ENCODE results near the gene ERN2. TPM values are rescaled to one million over a fixed set of nuclear protein-coding genes. Genes with fewer than 3 reads are reported as not detected.
A peak's percentile ranks its signal among the peaks of the same experiment; 100 is the strongest.

Gene ERN2
- total RNA-seq, result 0.60 and 0.97 TPM in 2 replicates
- 0.22 and 0.46 TPM in 2 replicates for polyA plus RNA-seq

DNA sequence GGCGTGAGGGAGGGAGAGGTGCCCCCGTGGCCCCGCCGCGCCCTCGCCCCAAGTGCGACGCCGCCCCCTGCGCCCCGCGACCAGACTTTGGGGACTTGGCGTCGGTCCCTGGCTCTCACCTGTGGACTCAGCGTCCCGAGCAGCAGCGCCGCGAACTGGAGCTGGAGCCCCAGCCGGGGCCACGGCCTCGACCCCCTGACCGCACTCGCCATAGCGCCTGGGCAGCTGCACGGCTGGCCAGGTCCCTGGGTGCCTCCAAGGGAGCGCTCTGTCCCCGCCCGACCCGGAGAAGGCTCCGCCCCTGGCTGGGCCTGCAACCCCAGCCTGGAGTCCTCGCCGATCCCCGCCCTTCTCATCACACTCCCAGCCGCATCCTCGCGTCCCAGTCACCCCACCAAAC is at the start of gene ERN2:
ERN2 (minus strand) TSS at position 247 of the 400 bp plus-strand sequence; CDS start at position 212, 35 bp downstream.
- 9% methylated on average over 30 of the region's 37 CpGs for WGBS (ENCODE audit: low lambda C conversion rate, missing lambda C conversion rate)
- Histone ChIP-seq H3K36me3 (replicated peaks; ENCODE audit: insufficient read depth, low read depth) (no peaks in the 10 kb centered on the region), H2AFZ (no peak within 1 kb of the TSS), H3K27ac (no peak within 1 kb of the TSS), H3K4me3 (no peak within 1 kb of the TSS), H3K79me2 (no peaks in the 10 kb centered on the region), H3K27me3 (peaks cover 36% of the 10 kb centered on the region), H4K20me1 (ENCODE audit: insufficient read depth, poor library complexity, severe bottlenecking) (no peaks in the 10 kb centered on the region), H3K4me2 (peak within 1 kb of the TSS; percentile 44), H3K4me1 (ENCODE audit: insufficient read depth) (no peaks in the 10 kb centered on the region), H3K9me2 (replicated peaks; ENCODE audit: insufficient read depth) (no peaks in the 10 kb centered on the region), H3K9me3 (ENCODE audit: low read depth) (no peaks in the 10 kb centered on the region)
- TF ChIP-seq EZH2 (IDR thresholded peaks at IDR 0.05; ENCODE audit: borderline replicate concordance), result no peak
- no peak for TF ChIP-seq EZH2phosphoT487 (IDR thresholded peaks at IDR 0.05; ENCODE audit: low read depth, severe bottlenecking, unreplicated experiment)
- TF ChIP-seq, protein P1, sequence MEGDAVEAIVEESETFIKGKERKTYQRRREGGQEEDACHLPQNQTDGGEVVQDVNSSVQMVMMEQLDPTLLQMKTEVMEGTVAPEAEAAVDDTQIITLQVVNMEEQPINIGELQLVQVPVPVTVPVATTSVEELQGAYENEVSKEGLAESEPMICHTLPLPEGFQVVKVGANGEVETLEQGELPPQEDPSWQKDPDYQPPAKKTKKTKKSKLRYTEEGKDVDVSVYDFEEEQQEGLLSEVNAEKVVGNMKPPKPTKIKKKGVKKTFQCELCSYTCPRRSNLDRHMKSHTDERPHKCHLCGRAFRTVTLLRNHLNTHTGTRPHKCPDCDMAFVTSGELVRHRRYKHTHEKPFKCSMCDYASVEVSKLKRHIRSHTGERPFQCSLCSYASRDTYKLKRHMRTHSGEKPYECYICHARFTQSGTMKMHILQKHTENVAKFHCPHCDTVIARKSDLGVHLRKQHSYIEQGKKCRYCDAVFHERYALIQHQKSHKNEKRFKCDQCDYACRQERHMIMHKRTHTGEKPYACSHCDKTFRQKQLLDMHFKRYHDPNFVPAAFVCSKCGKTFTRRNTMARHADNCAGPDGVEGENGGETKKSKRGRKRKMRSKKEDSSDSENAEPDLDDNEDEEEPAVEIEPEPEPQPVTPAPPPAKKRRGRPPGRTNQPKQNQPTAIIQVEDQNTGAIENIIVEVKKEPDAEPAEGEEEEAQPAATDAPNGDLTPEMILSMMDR (IDR thresholded peaks at IDR 0.05; ENCODE audit: poor library complexity), result no peak
- DNase-seq (ENCODE audit: low spot score), result no peak

DNA sequence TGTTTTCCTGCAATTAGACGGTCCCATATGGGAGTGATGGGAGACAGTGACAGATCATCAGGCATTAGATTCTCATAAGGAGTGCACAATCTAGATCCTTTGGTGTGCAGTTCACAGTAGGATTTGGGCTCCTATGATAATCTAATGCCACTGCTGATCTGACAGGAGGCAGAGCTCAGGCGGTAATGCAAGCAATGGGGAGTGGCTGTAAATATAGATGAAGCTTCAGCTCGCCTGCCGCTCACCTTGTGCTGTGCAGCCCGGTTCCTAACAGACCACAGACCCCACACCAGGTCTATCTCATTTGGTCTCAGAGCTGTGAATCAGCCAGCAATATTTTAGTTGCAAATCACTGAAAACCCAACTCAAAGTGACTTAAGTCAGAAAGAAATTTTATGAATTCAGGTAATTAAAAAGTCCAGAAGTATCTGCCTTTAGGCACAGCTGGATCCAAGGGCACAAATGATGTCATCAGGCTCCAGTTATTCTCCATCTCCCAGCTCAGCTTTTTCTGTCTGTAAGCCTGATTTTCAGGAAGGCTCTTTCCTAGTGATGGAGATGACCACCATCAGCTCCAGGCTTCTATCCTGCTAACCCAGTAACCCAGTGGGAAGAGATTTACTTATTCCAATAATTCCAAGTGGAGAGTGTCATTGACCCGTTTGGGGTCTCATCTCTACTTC is 45.1 kb upstream of the ERN2 start:
- Histone ChIP-seq H3K27me3 (peaks cover 34% of the 10 kb centered on the region), H3K4me2 (no peak overlapping the region), H3K27ac (no peak overlapping the region), H3K4me3 (no peak overlapping the region), H3K79me2 (no peaks in the 10 kb centered on the region), H3K4me1 (ENCODE audit: insufficient read depth) (no peaks in the 10 kb centered on the region), H4K20me1 (ENCODE audit: insufficient read depth, poor library complexity, severe bottlenecking) (no peaks in the 10 kb centered on the region), H2AFZ (no peak overlapping the region), H3K9me2 (replicated peaks; ENCODE audit: insufficient read depth) (no peaks in the 10 kb centered on the region), H3K36me3 (replicated peaks; ENCODE audit: insufficient read depth, low read depth) (no peaks in the 10 kb centered on the region), H3K9me3 (ENCODE audit: low read depth) (no peaks in the 10 kb centered on the region)
- DNase-seq (ENCODE audit: low spot score), result no peak
- WGBS (ENCODE audit: low lambda C conversion rate, missing lambda C conversion rate), result 86% methylated on average over 6 of the region's 6 CpGs
- TF ChIP-seq EZH2phosphoT487 (IDR thresholded peaks at IDR 0.05; ENCODE audit: low read depth, severe bottlenecking, unreplicated experiment), result no peak
- TF ChIP-seq EZH2 (IDR thresholded peaks at IDR 0.05; ENCODE audit: borderline replicate concordance), result no peak
- TF ChIP-seq, protein P1 (IDR thresholded peaks at IDR 0.05; ENCODE audit: poor library complexity), result no peak

DNA sequence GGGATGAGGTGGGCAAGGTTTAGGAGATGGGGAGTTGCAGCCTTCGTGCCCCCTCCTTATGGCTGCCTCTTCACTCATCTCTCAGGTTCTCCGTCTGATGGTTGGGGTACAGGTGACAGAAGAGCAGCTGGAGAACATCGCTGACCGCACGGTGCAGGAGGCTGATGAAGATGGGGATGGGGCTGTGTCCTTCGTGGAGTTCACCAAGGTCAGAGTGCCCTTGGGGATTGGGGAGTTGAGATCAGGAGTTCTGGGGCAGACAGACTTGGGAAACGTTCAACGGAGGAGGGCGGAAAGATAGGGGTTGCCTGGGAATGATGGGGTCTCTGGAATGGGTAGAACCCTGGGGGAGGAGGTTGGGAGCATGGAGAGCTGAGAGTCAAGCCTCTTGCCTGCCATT is 44.1 kb upstream of the ERN2 start:
- WGBS (ENCODE audit: low lambda C conversion rate, missing lambda C conversion rate), result 81% methylated on average over 9 of the region's 9 CpGs
- no peak overlapping the region for H3K4me3 ChIP-seq
- H3K36me3 ChIP-seq (replicated peaks; ENCODE audit: insufficient read depth, low read depth), result no peaks in the 10 kb centered on the region
- H4K20me1 ChIP-seq (ENCODE audit: insufficient read depth, poor library complexity, severe bottlenecking), result no peaks in the 10 kb centered on the region
- H3K9me3 ChIP-seq (ENCODE audit: low read depth), result no peaks in the 10 kb centered on the region
- H3K9me2 ChIP-seq (replicated peaks; ENCODE audit: insufficient read depth), result no peaks in the 10 kb centered on the region
- no peak overlapping the region for H2AFZ ChIP-seq
- H3K79me2 ChIP-seq, result no peaks in the 10 kb centered on the region
- no peak overlapping the region for H3K27ac ChIP-seq
- H3K27me3 ChIP-seq, result peaks cover 39% of the 10 kb centered on the region
- TF ChIP-seq, protein P1 (IDR thresholded peaks at IDR 0.05; ENCODE audit: poor library complexity), result no peak
- TF ChIP-seq EZH2 (IDR thresholded peaks at IDR 0.05; ENCODE audit: borderline replicate concordance) (no peak), EZH2phosphoT487 (IDR thresholded peaks at IDR 0.05; ENCODE audit: low read depth, severe bottlenecking, unreplicated experiment) (no peak)
- no peak for DNase-seq (ENCODE audit: low spot score)
- no peaks in the 10 kb centered on the region for H3K4me1 ChIP-seq (ENCODE audit: insufficient read depth)
- no peak overlapping the region for H3K4me2 ChIP-seq

Measured in hepatocyte (in vitro differentiated cells).